ENCODE results near the gene MCTP1.
A peak's percentile ranks its signal among the peaks of the same experiment; 100 is the strongest.

Gene MCTP1

DNA sequence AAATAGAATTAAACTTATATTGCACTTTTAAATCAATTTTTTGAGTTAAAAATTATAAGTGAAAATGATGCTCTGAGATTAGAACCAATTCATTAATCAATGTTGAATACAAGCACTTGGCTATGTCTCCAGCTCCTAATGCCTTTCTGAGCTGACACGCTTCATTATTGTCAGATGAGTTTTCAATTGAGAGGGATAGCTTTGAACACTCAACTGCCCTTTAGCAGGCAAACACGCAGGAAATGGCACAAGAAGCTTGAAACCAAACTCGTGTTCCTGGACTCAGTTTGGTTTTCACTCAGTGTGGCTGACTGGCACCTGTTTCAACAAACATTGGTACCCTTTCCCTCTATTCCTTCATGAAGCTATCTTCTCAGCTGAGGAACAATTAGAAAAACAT is 109.8 kb downstream of the MCTP1 start:
- FAIRE-seq (peak; percentile 42), DNase-seq (ENCODE audit: insufficient read length) (no peak)
- TF ChIP-seq POLR2A (IDR thresholded peaks at IDR 0.05; ENCODE audit: low read depth, low read length), result no peak
- TF ChIP-seq TAF1 (IDR thresholded peaks at IDR 0.05; ENCODE audit: borderline replicate concordance, low read depth, low read length), result no peak
- TF ChIP-seq POLR2AphosphoS5 (IDR thresholded peaks at IDR 0.05; ENCODE audit: low read depth, low read length), result no peak

DNA sequence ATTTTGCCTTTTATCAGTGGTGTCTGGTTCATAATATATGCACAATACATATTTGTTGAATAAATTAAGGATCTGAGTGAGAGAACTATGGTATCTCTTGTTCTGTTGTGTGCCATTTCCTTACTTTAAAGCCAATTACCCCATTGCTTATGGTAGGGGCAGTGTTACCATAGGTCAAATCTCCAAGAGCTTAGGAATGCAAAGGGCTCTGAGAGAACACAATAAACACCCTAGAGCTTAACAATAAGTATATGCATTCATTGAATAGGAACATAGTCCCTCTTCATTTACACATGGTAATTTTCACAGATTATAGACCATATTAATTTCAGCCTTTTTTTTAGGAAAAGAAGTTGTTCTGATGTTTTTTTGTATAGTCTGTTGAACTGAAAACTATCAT is 112.2 kb downstream of the MCTP1 start:
- FAIRE-seq (no peak), DNase-seq (ENCODE audit: insufficient read length) (no peak)
- TF ChIP-seq POLR2A (IDR thresholded peaks at IDR 0.05; ENCODE audit: low read depth, low read length) (no peak), POLR2AphosphoS5 (IDR thresholded peaks at IDR 0.05; ENCODE audit: low read depth, low read length) (no peak), TAF1 (IDR thresholded peaks at IDR 0.05; ENCODE audit: borderline replicate concordance, low read depth, low read length) (no peak)

DNA sequence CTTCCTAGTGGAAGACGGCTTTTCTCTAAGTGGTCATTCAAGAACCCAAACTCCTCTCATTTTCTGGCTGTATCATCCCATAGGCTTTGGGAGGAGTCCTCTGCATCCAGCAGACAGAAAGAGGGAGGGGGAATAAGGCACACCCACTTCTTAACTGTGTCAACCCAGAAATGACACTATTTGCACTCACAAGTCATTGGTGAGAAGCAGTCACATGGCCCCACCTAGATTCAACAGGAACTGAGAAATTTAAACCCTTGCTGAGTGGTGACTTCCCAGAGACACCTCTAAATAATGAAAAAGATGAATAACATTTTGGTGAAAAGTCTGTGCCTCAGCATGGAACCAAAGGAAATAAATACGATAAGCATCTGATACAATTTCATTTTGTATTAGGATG is 120.0 kb downstream of the MCTP1 start:
- no peak for TF ChIP-seq TAF1 (IDR thresholded peaks at IDR 0.05; ENCODE audit: borderline replicate concordance, low read depth, low read length)
- no peak for TF ChIP-seq POLR2A (IDR thresholded peaks at IDR 0.05; ENCODE audit: low read depth, low read length)
- no peak for TF ChIP-seq POLR2AphosphoS5 (IDR thresholded peaks at IDR 0.05; ENCODE audit: low read depth, low read length)
- DNase-seq (ENCODE audit: insufficient read length) (no peak), FAIRE-seq (no peak)

DNA sequence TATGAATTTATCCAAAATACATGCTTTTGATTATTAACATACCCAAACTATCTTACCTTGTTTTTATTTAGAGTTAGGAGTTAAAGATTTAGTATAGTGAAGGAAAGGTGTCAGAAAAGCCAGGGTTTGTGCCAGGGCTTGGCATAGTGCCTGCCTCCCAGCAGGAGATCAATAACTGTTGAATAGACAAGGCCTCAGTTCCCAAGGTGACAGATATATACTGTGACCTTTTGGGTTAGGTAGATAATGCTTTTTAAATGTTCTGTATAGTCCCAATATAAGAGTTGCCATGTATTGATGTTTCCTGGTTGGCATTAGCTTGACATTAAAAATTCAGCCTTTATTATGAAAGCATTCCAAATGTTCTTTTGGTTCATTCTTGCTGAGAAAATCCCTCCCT is 121.8 kb downstream of the MCTP1 start:
- DNase-seq (ENCODE audit: insufficient read length) (no peak), FAIRE-seq (no peak)
- TF ChIP-seq POLR2A (IDR thresholded peaks at IDR 0.05; ENCODE audit: low read depth, low read length), result no peak
- no peak for TF ChIP-seq TAF1 (IDR thresholded peaks at IDR 0.05; ENCODE audit: borderline replicate concordance, low read depth, low read length)
- TF ChIP-seq POLR2AphosphoS5 (IDR thresholded peaks at IDR 0.05; ENCODE audit: low read depth, low read length), result no peak

DNA sequence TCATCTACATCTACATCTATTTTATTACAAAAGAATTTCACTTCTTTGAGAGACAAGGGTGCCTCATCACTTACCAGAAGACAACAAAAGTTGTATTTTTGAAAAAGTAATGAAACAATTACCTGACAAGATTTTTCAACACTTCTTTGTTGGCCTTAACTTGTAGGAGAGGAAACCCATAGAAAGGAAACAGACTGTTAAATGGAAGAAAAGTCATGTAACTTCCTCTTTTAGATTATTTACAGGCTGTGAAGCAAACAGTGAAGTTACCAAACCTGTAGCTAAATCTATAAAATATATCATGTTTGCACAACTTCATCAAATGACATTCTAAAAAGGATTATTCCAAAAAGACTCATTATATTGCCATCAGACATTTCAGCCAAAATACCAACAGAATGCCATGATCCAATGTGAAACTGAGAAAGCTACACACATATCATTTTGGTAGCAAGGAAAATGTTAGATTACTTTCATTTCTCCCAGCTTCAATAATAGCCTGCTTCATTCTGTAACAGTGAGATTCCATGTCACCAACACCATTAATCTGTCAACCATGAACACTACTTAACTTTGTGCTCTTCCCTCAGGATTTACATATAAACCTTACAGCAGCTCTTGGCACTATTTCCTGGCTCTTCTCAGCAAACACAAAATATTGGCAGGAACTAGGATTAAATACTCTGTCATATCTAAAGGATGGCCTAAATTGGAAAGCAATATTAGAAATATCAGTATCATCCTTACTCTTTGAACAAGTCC is 122.5 kb downstream of the MCTP1 start:
- DNase-seq (ENCODE audit: insufficient read length) (no peak), FAIRE-seq (peak; percentile 9)
- TF ChIP-seq POLR2AphosphoS5 (IDR thresholded peaks at IDR 0.05; ENCODE audit: low read depth, low read length), result no peak

DNA sequence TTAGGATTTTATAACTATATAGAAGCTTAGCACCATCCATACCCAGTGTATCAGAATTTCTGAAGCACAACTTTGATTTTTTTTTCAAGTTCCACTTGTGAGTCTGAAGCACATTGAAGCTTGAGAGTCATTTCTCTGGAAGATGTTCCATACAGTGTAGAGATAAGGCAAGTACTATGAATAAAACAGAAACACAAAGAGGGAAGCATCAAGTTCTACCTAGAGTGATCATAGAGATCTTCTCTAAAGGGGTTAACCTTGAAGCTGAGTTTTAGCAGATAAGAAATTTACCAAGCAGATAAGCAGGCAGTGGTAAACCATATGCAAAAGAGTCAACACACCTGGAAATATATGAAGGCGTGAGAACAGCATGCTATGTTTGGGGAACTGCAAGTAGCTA is 125.3 kb downstream of the MCTP1 start:
- DNase-seq (ENCODE audit: insufficient read length) (no peak), FAIRE-seq (no peak)
- TF ChIP-seq POLR2A (IDR thresholded peaks at IDR 0.05; ENCODE audit: low read depth, low read length) (no peak), POLR2AphosphoS5 (IDR thresholded peaks at IDR 0.05; ENCODE audit: low read depth, low read length) (no peak), TAF1 (IDR thresholded peaks at IDR 0.05; ENCODE audit: borderline replicate concordance, low read depth, low read length) (no peak)

DNA sequence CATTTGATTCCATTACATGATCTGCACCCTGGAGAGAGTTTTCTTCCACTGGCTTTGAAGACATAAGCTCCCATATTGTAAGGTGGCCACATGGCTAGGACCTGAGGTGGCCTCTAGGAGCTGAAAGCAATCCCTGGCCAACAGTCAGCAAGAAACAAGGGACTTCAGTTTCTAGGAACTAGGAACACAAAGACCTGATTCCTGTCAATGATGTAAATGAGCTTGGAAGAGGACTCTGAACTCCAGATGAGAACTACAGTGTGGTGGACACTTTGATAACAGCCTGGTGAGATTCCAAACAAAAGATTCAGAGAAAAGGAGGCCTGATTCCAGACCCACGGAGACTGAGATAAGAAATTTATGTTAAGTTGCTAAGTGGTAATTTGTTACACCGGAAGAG is 129.0 kb downstream of the MCTP1 start:
- DNase-seq (ENCODE audit: insufficient read length), result no peak
- TF ChIP-seq POLR2A (IDR thresholded peaks at IDR 0.05; ENCODE audit: low read depth, low read length), result no peak
- no peak for TF ChIP-seq TAF1 (IDR thresholded peaks at IDR 0.05; ENCODE audit: borderline replicate concordance, low read depth, low read length)
- TF ChIP-seq POLR2AphosphoS5 (IDR thresholded peaks at IDR 0.05; ENCODE audit: low read depth, low read length), result no peak
- no peak for FAIRE-seq

DNA sequence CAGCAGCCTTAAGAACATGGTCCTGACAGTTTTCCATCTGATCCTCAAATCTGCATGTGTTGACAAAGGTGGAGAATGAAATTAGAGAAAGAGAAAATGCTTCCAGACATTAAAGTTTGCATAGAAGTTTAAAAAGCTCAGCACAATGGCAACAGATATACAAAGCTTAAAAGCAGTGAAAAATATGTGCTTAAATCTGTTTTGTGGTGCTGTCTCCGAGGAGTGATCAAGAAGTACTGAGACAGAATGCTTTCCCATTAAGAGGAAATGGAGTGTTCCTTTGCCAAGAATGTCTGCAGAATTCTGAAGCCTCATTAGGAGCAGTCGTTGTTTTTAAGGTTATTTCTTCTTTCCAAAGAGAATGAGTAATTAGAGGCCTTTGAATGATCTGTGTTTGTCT is 131.4 kb downstream of the MCTP1 start:
- FAIRE-seq (no peak), DNase-seq (ENCODE audit: insufficient read length) (no peak)
- TF ChIP-seq POLR2A (IDR thresholded peaks at IDR 0.05; ENCODE audit: low read depth, low read length) (no peak), POLR2AphosphoS5 (IDR thresholded peaks at IDR 0.05; ENCODE audit: low read depth, low read length) (no peak), TAF1 (IDR thresholded peaks at IDR 0.05; ENCODE audit: borderline replicate concordance, low read depth, low read length) (no peak)

DNA sequence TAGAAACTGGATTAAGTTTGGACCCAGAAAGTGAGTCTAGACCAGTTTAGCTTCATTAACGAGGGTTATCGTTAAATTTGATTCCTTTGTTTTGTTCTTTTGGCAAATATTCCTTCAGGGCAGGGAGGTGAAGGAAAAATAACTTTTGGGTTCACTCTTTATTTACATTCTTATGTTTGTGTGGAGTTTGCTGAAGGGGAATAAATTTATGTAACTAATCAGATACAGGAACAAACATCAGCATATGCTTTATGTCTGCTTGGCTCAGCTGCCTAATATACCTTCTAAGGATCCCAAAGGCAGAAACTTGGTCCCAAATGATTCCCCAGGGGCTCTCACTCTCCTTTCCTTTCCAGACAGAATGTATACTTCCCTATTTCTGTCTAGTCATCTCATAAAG is 132.4 kb downstream of the MCTP1 start:
- DNase-seq (ENCODE audit: insufficient read length) (no peak), FAIRE-seq (no peak)
- TF ChIP-seq POLR2AphosphoS5 (IDR thresholded peaks at IDR 0.05; ENCODE audit: low read depth, low read length), result no peak
- no peak for TF ChIP-seq POLR2A (IDR thresholded peaks at IDR 0.05; ENCODE audit: low read depth, low read length)
- no peak for TF ChIP-seq TAF1 (IDR thresholded peaks at IDR 0.05; ENCODE audit: borderline replicate concordance, low read depth, low read length)

DNA sequence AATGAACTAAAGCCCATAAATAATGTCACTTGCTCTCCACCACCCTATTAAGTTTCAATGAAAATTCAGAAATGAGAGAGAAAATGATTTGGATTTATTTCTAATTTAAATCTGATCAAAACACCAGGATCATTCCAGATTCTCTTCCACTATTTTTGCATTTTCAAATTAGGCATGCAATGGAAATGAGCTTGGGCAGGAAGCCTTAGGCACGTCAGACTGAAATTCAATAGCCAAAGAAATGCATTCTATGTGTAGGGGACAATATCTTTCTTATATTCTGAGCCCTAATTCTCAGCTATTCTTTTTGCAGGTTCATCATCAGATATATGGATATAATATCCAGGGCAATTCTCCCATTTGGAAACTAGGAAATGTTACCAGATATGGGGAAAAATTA is 132.8 kb downstream of the MCTP1 start:
- DNase-seq (ENCODE audit: insufficient read length), result no peak
- TF ChIP-seq TAF1 (IDR thresholded peaks at IDR 0.05; ENCODE audit: borderline replicate concordance, low read depth, low read length), result no peak
- no peak for TF ChIP-seq POLR2AphosphoS5 (IDR thresholded peaks at IDR 0.05; ENCODE audit: low read depth, low read length)
- no peak for TF ChIP-seq POLR2A (IDR thresholded peaks at IDR 0.05; ENCODE audit: low read depth, low read length)
- no peak for FAIRE-seq

DNA sequence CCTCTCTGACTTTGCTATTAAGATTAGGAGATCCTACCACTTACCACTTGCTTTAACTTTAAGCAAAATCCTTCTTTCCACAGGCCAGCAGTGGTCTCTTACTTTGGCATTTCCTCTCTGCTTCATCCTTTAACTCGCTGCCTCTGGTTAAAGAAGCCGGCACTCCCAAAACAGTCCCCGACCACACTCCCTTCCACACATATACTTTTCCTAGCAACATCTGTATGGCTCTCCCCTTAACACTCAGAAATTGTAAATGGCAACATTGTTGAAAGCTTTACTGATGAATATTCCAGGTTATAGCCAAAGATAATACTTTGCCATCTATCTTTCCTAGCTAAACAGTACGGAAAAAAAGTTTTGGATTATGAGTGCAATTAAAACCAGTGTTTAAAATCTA is 133.2 kb downstream of the MCTP1 start:
- TF ChIP-seq TAF1 (IDR thresholded peaks at IDR 0.05; ENCODE audit: borderline replicate concordance, low read depth, low read length), result no peak
- no peak for TF ChIP-seq POLR2AphosphoS5 (IDR thresholded peaks at IDR 0.05; ENCODE audit: low read depth, low read length)
- no peak for TF ChIP-seq POLR2A (IDR thresholded peaks at IDR 0.05; ENCODE audit: low read depth, low read length)
- DNase-seq (ENCODE audit: insufficient read length) (no peak), FAIRE-seq (no peak)

DNA sequence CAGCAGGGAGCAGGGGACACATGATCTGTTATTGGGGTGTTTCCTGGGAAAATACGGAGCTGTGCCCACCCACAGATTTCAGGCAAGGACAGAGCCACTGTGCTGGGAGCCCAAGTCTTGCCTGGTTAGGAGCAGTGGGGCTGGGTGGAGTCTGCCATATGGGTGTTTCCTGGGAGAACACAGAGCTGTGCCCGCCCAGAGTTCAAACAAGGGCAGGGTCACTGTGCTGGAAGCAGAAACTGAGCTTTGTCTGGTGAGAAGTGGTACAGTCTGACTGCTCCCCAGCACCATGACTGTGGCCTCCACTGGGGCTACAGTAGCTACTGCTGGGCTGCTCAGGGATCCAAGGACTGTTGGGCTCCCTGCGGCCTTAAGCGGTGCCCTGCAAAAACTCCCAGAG is 135.5 kb downstream of the MCTP1 start:
- TF ChIP-seq POLR2A (IDR thresholded peaks at IDR 0.05; ENCODE audit: low read depth, low read length) (no peak), POLR2AphosphoS5 (IDR thresholded peaks at IDR 0.05; ENCODE audit: low read depth, low read length) (no peak), TAF1 (IDR thresholded peaks at IDR 0.05; ENCODE audit: borderline replicate concordance, low read depth, low read length) (no peak)
- DNase-seq (ENCODE audit: insufficient read length) (no peak), FAIRE-seq (no peak)
